Activated T-helper 2 cell treated with anti-CD3 and anti-CD28 coated beads, Interferon-gamma antibody, Interleukin-2, Interleukin-4, amounts not matched to agents 10 μg/mL and 5 μg/mL and 100 μg/mL, durations not matched to agents 14 hours and 24 hours and 36 hours (primary cell): ENCODE data around the gene PITPNM3. TPM values are rescaled to one million over a fixed set of nuclear protein-coding genes. Genes with fewer than 3 reads are reported as not detected.
A peak's percentile ranks its signal among the peaks of the same experiment; 100 is the strongest.

ENCODE experiments used
- DNase-seq: peaks from one replicate; pipeline ENCODE4 v3.0.0; 2021; ENCODE audit warnings: low spot score
- H3K27ac Mint-ChIP-seq: one replicate; pipeline ENCODE4 v1.8.0; 2021; ENCODE audit warnings: mixed read lengths
- H3K27me3 Mint-ChIP-seq: one replicate; pipeline ENCODE4 v1.8.0; 2021; ENCODE audit warnings: low read depth, mixed read lengths
- H3K36me3 Mint-ChIP-seq: one replicate; pipeline ENCODE4 v1.8.0; 2021; ENCODE audit warnings: low read depth, mixed read lengths
- H3K4me1 Mint-ChIP-seq: one replicate; pipeline ENCODE4 v1.8.0; 2021; ENCODE audit warnings: low read depth, mixed read lengths
- H3K4me3 Mint-ChIP-seq: one replicate; pipeline ENCODE4 v1.8.0; 2021; ENCODE audit warnings: low read depth, mild to moderate bottlenecking, moderate library complexity, mixed read lengths
- H3K9me3 Mint-ChIP-seq: one replicate; pipeline ENCODE4 v1.8.0; 2021; ENCODE audit warnings: mixed read lengths
- intact Hi-C: fragments of 100-400 bp; cut with micrococcal nuclease; formaldehyde crosslinking; loops from one replicate; pipeline ENCODE4 v1.15.1; 2023
- total RNA-seq: library from RNA; stranded (reverse); gene quantifications from 2 replicates; pipeline ENCODE4 v1.2.3, GENCODE V29; 2022

The PITPNM3 gene
- total RNA-seq, 1 donor from 2014 or later: 0.52 TPM

DNA sequence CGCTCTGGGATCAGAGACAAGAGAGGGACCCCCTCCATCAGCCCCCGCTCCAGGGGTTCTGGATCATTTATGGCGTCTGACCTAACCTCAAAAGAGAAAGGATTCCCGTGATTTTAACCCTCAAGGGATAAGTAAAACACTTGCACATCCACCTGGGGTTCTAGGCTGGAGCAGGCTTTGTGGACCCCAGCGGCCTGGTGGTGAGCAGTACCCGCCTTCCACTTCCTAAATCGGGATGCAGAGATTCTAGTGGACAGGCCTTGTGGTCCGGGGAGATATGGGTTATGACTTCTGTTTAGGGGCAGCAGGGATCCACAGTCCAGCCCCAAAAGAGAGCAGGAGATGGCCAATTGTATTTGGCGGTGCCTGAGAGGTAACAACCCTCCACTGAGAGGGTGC lies 684 bp upstream of the PITPNM3 start:
- H3K4me3 Mint-ChIP-seq: no peak overlapping the region
- H3K9me3 Mint-ChIP-seq: no peaks in the 10 kb centered on the region
- intact Hi-C loops: no loop called here
- no peaks in the 10 kb centered on the region for H3K36me3 Mint-ChIP-seq
- peaks cover 9% of the 10 kb centered on the region for H3K4me1 Mint-ChIP-seq
- DNase-seq: no peak
- peaks cover 60% of the 10 kb centered on the region for H3K27me3 Mint-ChIP-seq
- no peak overlapping the region for H3K27ac Mint-ChIP-seq

GRCh38 chr17:6555331-6556120 lies 829 bp downstream of the PITPNM3 start:
- intact Hi-C loops: no loop called here
- Mint-ChIP-seq H3K4me3 (peak overlapping the region; percentile 57), H3K9me3 (no peaks in the 10 kb centered on the region), H3K27me3 (peaks cover 57% of the 10 kb centered on the region), H3K4me1 (peaks cover 9% of the 10 kb centered on the region), H3K36me3 (no peaks in the 10 kb centered on the region), H3K27ac (no peak overlapping the region)
- DNase-seq: no peak

- peak overlapping the region; percentile 41 for H3K4me3 Mint-ChIP-seq
Measured at GRCh38 chr17:6554871-6555330, 1.5 kb downstream of the PITPNM3 start.

DNA sequence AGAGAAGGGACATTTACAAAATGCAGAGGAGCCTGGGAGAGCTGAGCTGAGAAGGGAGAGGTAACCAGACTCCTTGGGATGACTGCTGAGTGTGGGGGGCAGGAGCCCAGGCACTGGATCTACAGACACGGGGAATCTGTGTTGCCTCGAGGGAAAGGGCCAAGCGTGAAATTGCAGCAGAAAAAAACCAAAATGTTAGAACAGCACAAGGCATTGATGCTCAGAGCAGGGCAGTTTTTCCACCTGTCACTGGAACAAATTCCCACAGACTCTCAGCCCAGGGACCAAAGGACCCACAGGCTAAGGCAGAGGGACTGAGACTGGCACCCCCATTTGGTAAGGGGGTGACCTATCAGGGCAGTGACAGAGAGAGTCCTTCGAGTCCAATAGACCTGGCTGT lies 2.0 kb downstream of the PITPNM3 start:
- peaks cover 50% of the 10 kb centered on the region for H3K27me3 Mint-ChIP-seq
- H3K9me3 Mint-ChIP-seq: no peaks in the 10 kb centered on the region
- no peak overlapping the region for H3K4me3 Mint-ChIP-seq
- no peak overlapping the region for H3K27ac Mint-ChIP-seq
- intact Hi-C loops: no loop called here
- H3K4me1 Mint-ChIP-seq: peaks cover 9% of the 10 kb centered on the region
- DNase-seq: no peak
- H3K36me3 Mint-ChIP-seq: no peaks in the 10 kb centered on the region

More at GRCh38 chr17:6554871-6555330, 1.5 kb downstream of the PITPNM3 start:
- intact Hi-C loops: no loop called here
- Mint-ChIP-seq H3K27ac (no peak overlapping the region), H3K4me1 (peaks cover 9% of the 10 kb centered on the region), H3K36me3 (no peaks in the 10 kb centered on the region), H3K9me3 (no peaks in the 10 kb centered on the region), H3K27me3 (peaks cover 54% of the 10 kb centered on the region)
- no peak for DNase-seq

- H3K27ac Mint-ChIP-seq: no peak overlapping the region
- DNase-seq: no peak
- H3K27me3 Mint-ChIP-seq: peaks cover 33% of the 10 kb centered on the region
- intact Hi-C loops: no loop called here
- H3K4me3 Mint-ChIP-seq: no peak overlapping the region
- H3K9me3 Mint-ChIP-seq: no peaks in the 10 kb centered on the region
- H3K4me1 Mint-ChIP-seq: peaks cover 18% of the 10 kb centered on the region
- H3K36me3 Mint-ChIP-seq: no peaks in the 10 kb centered on the region
Measured at GRCh38 chr17:6551869-6552531, 4.4 kb downstream of the PITPNM3 start.

DNA sequence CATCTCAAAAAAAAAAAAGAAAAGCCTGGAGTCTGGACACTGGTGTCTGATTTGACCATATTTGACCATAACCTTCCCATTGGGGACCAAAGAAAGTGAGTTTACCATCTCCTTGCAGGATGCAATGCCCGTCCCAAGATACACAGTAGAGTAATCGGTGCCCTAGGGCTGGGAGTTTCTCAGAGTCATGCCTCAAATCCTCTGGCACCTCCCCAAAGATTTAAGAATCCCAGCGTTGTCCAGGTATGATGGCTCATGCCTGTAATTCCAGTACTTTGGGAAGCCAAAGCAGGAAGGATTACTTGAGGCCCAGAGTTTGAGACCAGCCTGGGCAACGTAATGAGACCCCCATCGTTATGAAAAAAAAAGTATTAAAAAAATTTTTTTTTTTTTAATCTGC lies 5.0 kb downstream of the PITPNM3 start:
- intact Hi-C loops: no loop called here
- peaks cover 18% of the 10 kb centered on the region for H3K4me1 Mint-ChIP-seq
- no peak overlapping the region for H3K27ac Mint-ChIP-seq
- peaks cover 29% of the 10 kb centered on the region for H3K27me3 Mint-ChIP-seq
- H3K9me3 Mint-ChIP-seq: no peaks in the 10 kb centered on the region
- no peak overlapping the region for H3K4me3 Mint-ChIP-seq
- no peak for DNase-seq
- H3K36me3 Mint-ChIP-seq: no peaks in the 10 kb centered on the region

GRCh38 chr17:6549384-6550036 lies 6.8 kb downstream of the PITPNM3 start:
- Mint-ChIP-seq H3K36me3 (no peaks in the 10 kb centered on the region), H3K4me1 (peaks cover 9% of the 10 kb centered on the region), H3K27me3 (peaks cover 18% of the 10 kb centered on the region), H3K27ac (no peak overlapping the region), H3K4me3 (no peak overlapping the region), H3K9me3 (no peaks in the 10 kb centered on the region)
- intact Hi-C loops: no loop called here
- no peak for DNase-seq

- no peaks in the 10 kb centered on the region for H3K36me3 Mint-ChIP-seq
- H3K4me1 Mint-ChIP-seq: peaks cover 9% of the 10 kb centered on the region
- H3K27ac Mint-ChIP-seq: no peak overlapping the region
- DNase-seq: peak; percentile 20
- intact Hi-C loops: no loop called here
- H3K27me3 Mint-ChIP-seq: peaks cover 10% of the 10 kb centered on the region
- H3K9me3 Mint-ChIP-seq: no peaks in the 10 kb centered on the region
- no peak overlapping the region for H3K4me3 Mint-ChIP-seq
Measured at GRCh38 chr17:6548578-6549330, 7.6 kb downstream of the PITPNM3 start.

DNA sequence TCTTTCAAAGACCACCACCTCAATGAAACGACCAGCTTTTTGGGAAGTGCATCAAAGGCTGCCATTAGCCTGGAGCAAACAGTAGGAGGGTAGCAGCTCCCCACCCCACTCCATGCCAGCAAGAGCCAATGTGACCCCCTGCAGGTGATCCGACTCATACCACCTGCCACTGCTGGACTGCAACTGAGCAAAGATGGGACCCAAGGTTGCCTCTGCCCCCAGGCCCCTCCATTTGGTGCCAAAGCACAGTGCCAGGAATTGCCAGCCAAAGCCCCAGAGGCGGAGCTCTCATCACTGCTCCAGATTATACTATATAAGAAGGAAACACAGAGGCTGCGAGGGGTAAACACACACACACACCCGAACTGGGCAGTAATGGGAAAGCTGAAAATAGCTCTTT lies 8.3 kb downstream of the PITPNM3 start:
- Mint-ChIP-seq H3K27me3 (peaks cover 3% of the 10 kb centered on the region), H3K4me3 (no peak overlapping the region), H3K9me3 (no peaks in the 10 kb centered on the region), H3K27ac (no peak overlapping the region), H3K36me3 (no peaks in the 10 kb centered on the region), H3K4me1 (peaks cover 9% of the 10 kb centered on the region)
- DNase-seq: no peak
- intact Hi-C loops: no loop called here

DNA sequence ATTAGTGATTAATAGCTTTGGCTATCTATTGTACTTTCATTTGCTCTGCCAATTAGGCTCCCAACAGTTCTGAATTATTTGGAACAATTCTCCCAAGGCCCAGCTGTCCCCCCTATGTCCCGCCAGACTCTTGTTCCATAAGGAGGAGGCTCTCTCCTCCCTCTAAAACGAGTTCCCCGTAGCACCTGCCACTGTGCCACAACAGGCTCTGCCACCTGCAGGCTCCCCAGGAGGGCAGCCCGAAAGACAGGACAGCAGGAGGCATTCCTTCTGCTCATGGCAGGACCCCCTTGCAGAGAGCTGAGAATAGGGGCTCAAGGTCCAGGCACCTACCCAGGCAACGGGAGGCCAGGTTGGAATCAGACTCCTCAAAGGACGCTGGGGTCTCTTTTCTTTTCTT lies 9.0 kb downstream of the PITPNM3 start:
- no peak for DNase-seq
- intact Hi-C loops: no loop called here
- H3K4me1 Mint-ChIP-seq: peaks cover 9% of the 10 kb centered on the region
- H3K36me3 Mint-ChIP-seq: no peaks in the 10 kb centered on the region
- peaks cover under 1% of the 10 kb centered on the region for H3K27me3 Mint-ChIP-seq
- no peak overlapping the region for H3K4me3 Mint-ChIP-seq
- no peak overlapping the region for H3K27ac Mint-ChIP-seq
- no peaks in the 10 kb centered on the region for H3K9me3 Mint-ChIP-seq

- no peak overlapping the region for H3K4me3 Mint-ChIP-seq
- H3K36me3 Mint-ChIP-seq: no peaks in the 10 kb centered on the region
- H3K4me1 Mint-ChIP-seq: peaks cover 9% of the 10 kb centered on the region
- H3K9me3 Mint-ChIP-seq: no peaks in the 10 kb centered on the region
- no peak for DNase-seq
- no peaks in the 10 kb centered on the region for H3K27me3 Mint-ChIP-seq
- intact Hi-C loops: no loop called here
- no peak overlapping the region for H3K27ac Mint-ChIP-seq
Measured at GRCh38 chr17:6546069-6546718, 10.2 kb downstream of the PITPNM3 start.

DNA sequence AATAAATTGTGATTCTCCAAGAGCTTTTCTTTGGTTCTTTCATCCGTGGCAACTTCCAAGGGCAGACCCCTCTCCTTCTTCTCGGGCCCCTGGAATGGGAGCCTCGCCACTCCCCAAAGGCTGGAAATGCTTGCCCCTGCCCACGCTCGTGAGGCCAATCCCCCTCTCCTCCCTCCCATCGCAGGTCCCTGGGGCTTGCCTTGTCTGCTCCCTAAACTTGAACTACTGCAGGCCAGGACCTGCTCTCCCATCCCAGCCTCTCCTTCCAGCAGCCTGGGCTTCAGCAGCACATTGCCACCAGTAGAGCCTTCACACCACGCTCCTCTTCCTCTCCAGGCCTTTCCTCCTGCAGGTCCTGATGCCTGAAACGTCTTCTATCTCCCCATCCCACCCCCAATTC lies 11.1 kb downstream of the PITPNM3 start:
- DNase-seq: no peak
- Mint-ChIP-seq H3K27me3 (no peaks in the 10 kb centered on the region), H3K4me3 (no peak overlapping the region), H3K36me3 (no peaks in the 10 kb centered on the region), H3K9me3 (no peaks in the 10 kb centered on the region), H3K27ac (no peak overlapping the region), H3K4me1 (peaks cover 9% of the 10 kb centered on the region)
- intact Hi-C loops: no loop called here
